Gastroesophageal sphincter (tissue), 3 donors: ENCODE results near the gene ARF1.

Experiments used
- EP300 ChIP-seq: sonication (generic); formaldehyde crosslinking; IDR thresholded peaks from one replicate; pipeline ENCODE4 v1.6.1; 2017; ENCODE audit warnings: antibody characterized with exemption, mild to moderate bottlenecking
- POLR2A ChIP-seq, 2 donors: fragments of 450-650 bp; IDR thresholded peaks; one replicate each; pipeline ENCODE4 v1.6.1; 2017; ENCODE audit warnings: antibody characterized with exemption in 2 of 2, mild to moderate bottlenecking in 2 of 2, moderate library complexity in 1 of 2
- POLR2AphosphoS5 ChIP-seq: sonication (generic); formaldehyde crosslinking; IDR thresholded peaks from one replicate; pipeline ENCODE4 v1.6.1; 2017; ENCODE audit warnings: antibody characterized with exemption
- TF ChIP-seq, protein P1 (sequence below), 4 experiments: fragments of 200-600 bp in 2 of 4; fragments of 450-650 bp in 2 of 4; sonication (generic) in 1 of 4; IDR thresholded peaks; one replicate each; pipeline ENCODE4 v1.5.1; 2017 to 2019; ENCODE audit warnings: antibody characterized with exemption in 4 of 4, mild to moderate bottlenecking in 2 of 4, moderate library complexity in 2 of 4

DNA sequence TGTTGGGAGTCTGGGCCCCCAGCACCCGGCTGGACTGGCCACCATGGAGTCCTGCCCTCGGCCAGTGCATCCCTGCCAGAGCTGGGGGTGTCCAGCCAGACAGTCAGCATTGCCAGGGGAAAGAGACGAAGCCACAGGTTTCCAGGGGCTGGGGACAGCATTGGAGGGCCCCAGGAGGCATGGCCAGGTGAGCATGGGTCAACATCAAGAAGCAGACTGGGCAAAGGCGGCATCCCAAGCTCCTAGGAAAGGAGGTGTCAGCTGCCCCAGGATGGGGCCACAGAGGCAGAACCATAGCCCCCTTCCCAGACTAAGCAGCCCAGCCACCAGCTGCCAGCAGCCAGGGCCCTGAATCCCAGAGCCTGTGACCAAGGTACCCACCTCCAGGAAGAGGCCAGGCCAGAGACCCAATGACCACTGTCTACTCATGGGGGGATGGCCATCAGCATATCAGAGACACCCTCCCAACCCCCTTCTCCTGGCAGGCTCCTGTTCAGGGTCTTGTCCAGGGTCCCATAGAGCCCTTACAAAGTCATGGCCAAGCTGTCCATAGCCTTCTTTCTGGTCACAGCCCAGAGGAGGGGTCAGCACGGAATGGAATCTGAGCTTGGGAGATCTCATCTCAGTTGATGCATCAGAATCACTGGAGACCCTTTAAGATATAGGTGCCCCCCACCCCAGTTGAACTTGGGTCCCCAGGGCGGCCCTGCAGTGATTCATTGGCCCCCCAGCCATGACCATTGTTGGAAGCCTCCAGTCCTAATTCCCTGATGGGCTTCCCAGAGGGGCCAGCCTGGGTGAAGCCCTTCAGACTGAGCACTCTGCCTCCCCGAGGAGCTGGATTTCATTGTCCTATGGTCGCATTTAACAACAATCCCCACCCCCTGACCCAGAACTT, 43.3 kb upstream of the ARF1 start:
- TF ChIP-seq POLR2A (IDR thresholded peaks at IDR 0.05) (no peak), EP300 (no peak), POLR2AphosphoS5 (no peak)
- TF ChIP-seq, protein P1, sequence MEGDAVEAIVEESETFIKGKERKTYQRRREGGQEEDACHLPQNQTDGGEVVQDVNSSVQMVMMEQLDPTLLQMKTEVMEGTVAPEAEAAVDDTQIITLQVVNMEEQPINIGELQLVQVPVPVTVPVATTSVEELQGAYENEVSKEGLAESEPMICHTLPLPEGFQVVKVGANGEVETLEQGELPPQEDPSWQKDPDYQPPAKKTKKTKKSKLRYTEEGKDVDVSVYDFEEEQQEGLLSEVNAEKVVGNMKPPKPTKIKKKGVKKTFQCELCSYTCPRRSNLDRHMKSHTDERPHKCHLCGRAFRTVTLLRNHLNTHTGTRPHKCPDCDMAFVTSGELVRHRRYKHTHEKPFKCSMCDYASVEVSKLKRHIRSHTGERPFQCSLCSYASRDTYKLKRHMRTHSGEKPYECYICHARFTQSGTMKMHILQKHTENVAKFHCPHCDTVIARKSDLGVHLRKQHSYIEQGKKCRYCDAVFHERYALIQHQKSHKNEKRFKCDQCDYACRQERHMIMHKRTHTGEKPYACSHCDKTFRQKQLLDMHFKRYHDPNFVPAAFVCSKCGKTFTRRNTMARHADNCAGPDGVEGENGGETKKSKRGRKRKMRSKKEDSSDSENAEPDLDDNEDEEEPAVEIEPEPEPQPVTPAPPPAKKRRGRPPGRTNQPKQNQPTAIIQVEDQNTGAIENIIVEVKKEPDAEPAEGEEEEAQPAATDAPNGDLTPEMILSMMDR (IDR thresholded peaks at IDR 0.05) = no peak
